HepG2 (cell line): Measurements from ENCODE around the gene URM1. TPM values are rescaled to one million over a fixed set of nuclear protein-coding genes. Genes with fewer than 3 reads are reported as not detected.
A peak's percentile ranks its signal among the peaks of the same experiment; 100 is the strongest.

ENCODE experiments used
- ATF1 ChIP-seq: IDR thresholded peaks from 2 replicates; pipeline ENCODE4 v1.6.1; 2016; ENCODE audit warnings: mild to moderate bottlenecking, control low read depth
- FLYWCH1 ChIP-seq: sonication (generic); formaldehyde crosslinking; IDR thresholded peaks from 2 replicates; pipeline ENCODE4 v1.8.1; 2023; ENCODE audit warnings: mild to moderate bottlenecking, missing genetic modification reagents
- GMEB1 ChIP-seq: sonication (generic); formaldehyde crosslinking; IDR thresholded peaks from 2 replicates; pipeline ENCODE4 v1.5.1; 2020; ENCODE audit warnings: missing genetic modification reagents, mild to moderate bottlenecking, borderline replicate concordance
- JUN ChIP-seq: sonication (generic); formaldehyde crosslinking; IDR thresholded peaks from 2 replicates; pipeline ENCODE4 v1.4.0; 2020; ENCODE audit warnings: mild to moderate bottlenecking, missing genetic modification reagents
- MEIS1 ChIP-seq: sonication (generic); formaldehyde crosslinking; IDR thresholded peaks from 2 replicates; pipeline ENCODE4 v1.9.0; 2021; ENCODE audit warnings: mild to moderate bottlenecking, missing genetic modification reagents, moderate library complexity, borderline replicate concordance
- MIER3 ChIP-seq: IDR thresholded peaks from 2 replicates; pipeline ENCODE4 v1.6.1; 2016; ENCODE audit warnings: missing compliant biosample characterization, borderline replicate concordance
- NR2F2 ChIP-seq: IDR thresholded peaks from 2 replicates; pipeline ENCODE4 v1.6.1; 2012; ENCODE audit warnings: low read depth, inconsistent platforms, borderline replicate concordance
- RBAK ChIP-seq: sonication (generic); formaldehyde crosslinking; IDR thresholded peaks from 2 replicates; pipeline ENCODE4 v1.5.1; 2020; ENCODE audit warnings: mild to moderate bottlenecking, missing genetic modification reagents
- RBM39 ChIP-seq: fragments of 200-400 bp; formaldehyde crosslinking; IDR thresholded peaks from one replicate; pipeline ENCODE4 v1.6.1; 2018; ENCODE audit warnings: antibody characterized with exemption, mild to moderate bottlenecking, low read depth, low read length; ENCODE audit not compliant: poor library complexity, severe bottlenecking
- RNF219 ChIP-seq: sonication (generic); formaldehyde crosslinking; IDR thresholded peaks from 2 replicates; pipeline ENCODE4 v1.5.0; 2020; ENCODE audit warnings: mild to moderate bottlenecking, missing genetic modification reagents
- SIX4 ChIP-seq: sonication (generic); formaldehyde crosslinking; IDR thresholded peaks from 2 replicates; pipeline ENCODE4 v1.4.0; 2020; ENCODE audit warnings: missing genetic modification reagents
- ZNF296 ChIP-seq: sonication (generic); formaldehyde crosslinking; conservative IDR thresholded peaks from 2 replicates; pipeline ENCODE4 v1.5.0; 2020; ENCODE audit warnings: mild to moderate bottlenecking, missing genetic modification reagents
- ZNF670 ChIP-seq: sonication (generic); formaldehyde crosslinking; IDR thresholded peaks from 2 replicates; pipeline ENCODE4 v1.8.0; 2022; ENCODE audit warnings: mild to moderate bottlenecking, missing genetic modification reagents, borderline replicate concordance
- ZNF687 ChIP-seq: sonication (generic); formaldehyde crosslinking; IDR thresholded peaks from 2 replicates; pipeline ENCODE4 v1.5.1; 2020; ENCODE audit warnings: mild to moderate bottlenecking, missing genetic modification reagents, moderate library complexity
- polyA plus RNA-seq, 8 experiments: library from polyadenylated mRNA; depleted of rRNA in 3 of 8; stranded (reverse) in 7 of 8; unstranded in 1 of 8; fragments of >200 nt; fragmentation: Illumina TruSeq in 4 of 8; extraction: Trizol in 4 of 8; gene quantifications; 2 replicates each; pipeline versions ENCODE4 v1.2.1 to v1.2.3, GENCODE V29; 2011 to 2016; ENCODE audit warnings: low read depth in 4 of 8, missing spikeins in 1 of 8, mixed read lengths in 1 of 8; ENCODE audit not compliant: insufficient read depth in 1 of 8
- total RNA-seq, 5 experiments: library from RNA; depleted of rRNA; stranded (reverse); fragments of >200 nt; fragmentation: Illumina TruSeq; extraction: Trizol; gene quantifications; 2 replicates each; pipeline ENCODE4 v1.2.3, GENCODE V29; 2016; ENCODE audit warnings: low read depth in 1 of 5
- TF ChIP-seq, protein P1 (sequence below): sonication (generic); formaldehyde crosslinking; conservative IDR thresholded peaks from 2 replicates; pipeline ENCODE4 v1.4.0; 2020; ENCODE audit warnings: mild to moderate bottlenecking, missing genetic modification reagents, moderate library complexity
- TF ChIP-seq, protein P2 (sequence below): sonication (generic); formaldehyde crosslinking; IDR thresholded peaks from 2 replicates; pipeline ENCODE4 v1.8.0; 2022; ENCODE audit warnings: mild to moderate bottlenecking, missing genetic modification reagents

URM1 gene
- total and polyA plus RNA-seq, 2 of the 13 experiments (the other 11 are each of a cell fraction or from before 2014, with no cell fraction given): 37.1 to 41.3 TPM

- TF ChIP-seq, protein P1, sequence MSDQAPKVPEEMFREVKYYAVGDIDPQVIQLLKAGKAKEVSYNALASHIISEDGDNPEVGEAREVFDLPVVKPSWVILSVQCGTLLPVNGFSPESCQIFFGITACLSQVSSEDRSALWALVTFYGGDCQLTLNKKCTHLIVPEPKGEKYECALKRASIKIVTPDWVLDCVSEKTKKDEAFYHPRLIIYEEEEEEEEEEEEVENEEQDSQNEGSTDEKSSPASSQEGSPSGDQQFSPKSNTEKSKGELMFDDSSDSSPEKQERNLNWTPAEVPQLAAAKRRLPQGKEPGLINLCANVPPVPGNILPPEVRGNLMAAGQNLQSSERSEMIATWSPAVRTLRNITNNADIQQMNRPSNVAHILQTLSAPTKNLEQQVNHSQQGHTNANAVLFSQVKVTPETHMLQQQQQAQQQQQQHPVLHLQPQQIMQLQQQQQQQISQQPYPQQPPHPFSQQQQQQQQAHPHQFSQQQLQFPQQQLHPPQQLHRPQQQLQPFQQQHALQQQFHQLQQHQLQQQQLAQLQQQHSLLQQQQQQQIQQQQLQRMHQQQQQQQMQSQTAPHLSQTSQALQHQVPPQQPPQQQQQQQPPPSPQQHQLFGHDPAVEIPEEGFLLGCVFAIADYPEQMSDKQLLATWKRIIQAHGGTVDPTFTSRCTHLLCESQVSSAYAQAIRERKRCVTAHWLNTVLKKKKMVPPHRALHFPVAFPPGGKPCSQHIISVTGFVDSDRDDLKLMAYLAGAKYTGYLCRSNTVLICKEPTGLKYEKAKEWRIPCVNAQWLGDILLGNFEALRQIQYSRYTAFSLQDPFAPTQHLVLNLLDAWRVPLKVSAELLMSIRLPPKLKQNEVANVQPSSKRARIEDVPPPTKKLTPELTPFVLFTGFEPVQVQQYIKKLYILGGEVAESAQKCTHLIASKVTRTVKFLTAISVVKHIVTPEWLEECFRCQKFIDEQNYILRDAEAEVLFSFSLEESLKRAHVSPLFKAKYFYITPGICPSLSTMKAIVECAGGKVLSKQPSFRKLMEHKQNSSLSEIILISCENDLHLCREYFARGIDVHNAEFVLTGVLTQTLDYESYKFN (CRISPR knock-in tag): 0 out of 2 replicates have a peak, but pooled peaks have one; percentile 1
- TF ChIP-seq MEIS1 (0 out of 2 replicates have a peak, but pooled peaks have one; percentile 37), GMEB1 (CRISPR knock-in tag) (peak; percentile 17; the same call in 1 of the 2 replicates), RNF219 (CRISPR knock-in tag) (no peak), RBM39 (no peak), ZNF687 (CRISPR knock-in tag) (peak; percentile 37; the same call in 1 of the 2 replicates), ATF1 (CRISPR knock-in tag) (no peak), RBAK (CRISPR knock-in tag) (no peak), JUN (CRISPR knock-in tag) (no peak), ZNF296 (CRISPR knock-in tag) (no peak), ZNF670 (CRISPR knock-in tag) (no peak), NR2F2 (no peak), FLYWCH1 (CRISPR knock-in tag) (no peak), SIX4 (CRISPR knock-in tag) (no peak), MIER3 (CRISPR knock-in tag) (no peak)
- TF ChIP-seq, protein P2, sequence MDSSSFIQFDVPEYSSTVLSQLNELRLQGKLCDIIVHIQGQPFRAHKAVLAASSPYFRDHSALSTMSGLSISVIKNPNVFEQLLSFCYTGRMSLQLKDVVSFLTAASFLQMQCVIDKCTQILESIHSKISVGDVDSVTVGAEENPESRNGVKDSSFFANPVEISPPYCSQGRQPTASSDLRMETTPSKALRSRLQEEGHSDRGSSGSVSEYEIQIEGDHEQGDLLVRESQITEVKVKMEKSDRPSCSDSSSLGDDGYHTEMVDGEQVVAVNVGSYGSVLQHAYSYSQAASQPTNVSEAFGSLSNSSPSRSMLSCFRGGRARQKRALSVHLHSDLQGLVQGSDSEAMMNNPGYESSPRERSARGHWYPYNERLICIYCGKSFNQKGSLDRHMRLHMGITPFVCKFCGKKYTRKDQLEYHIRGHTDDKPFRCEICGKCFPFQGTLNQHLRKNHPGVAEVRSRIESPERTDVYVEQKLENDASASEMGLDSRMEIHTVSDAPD (CRISPR knock-in tag): no peak
These were observed 50.4 kb downstream of the URM1 start (continued) for GRCh38 chr9:128421482-128421996.
